Measurements from ENCODE around the gene PIP5KL1.

The PIP5KL1 gene

GRCh38 chr9:127936347-127936852 lies 5.8 kb upstream of the PIP5KL1 start:
- no peak overlapping the region for H2AFZ ChIP-seq (ENCODE audit: low read depth)
- no peaks in the 10 kb centered on the region for H3K36me3 ChIP-seq (ENCODE audit: insufficient read depth)
- no peaks in the 10 kb centered on the region for H4K20me1 ChIP-seq (ENCODE audit: insufficient read depth)
- no peak for TF ChIP-seq CTCF (conservative IDR thresholded peaks at IDR 0.05; ENCODE audit: low read depth, low read length)
- H3K27me3 ChIP-seq (ENCODE audit: insufficient read depth, low read depth) = no peaks in the 10 kb centered on the region
- no peak overlapping the region for H3K9ac ChIP-seq
- peaks cover 24% of the 10 kb centered on the region for H3K79me2 ChIP-seq (ENCODE audit: insufficient read depth, low read depth)
- H3K4me1 ChIP-seq (ENCODE audit: low read depth, poor library complexity, severe bottlenecking) = peaks cover 29% of the 10 kb centered on the region
- peak overlapping the region; percentile 37 for H3K4me3 ChIP-seq (IDR thresholded peaks at IDR 0.05; ENCODE audit: insufficient read depth, low read depth, low read length)
- H3K27ac ChIP-seq = no peak overlapping the region
- H3K4me2 ChIP-seq = peak overlapping the region; percentile 92

DNA sequence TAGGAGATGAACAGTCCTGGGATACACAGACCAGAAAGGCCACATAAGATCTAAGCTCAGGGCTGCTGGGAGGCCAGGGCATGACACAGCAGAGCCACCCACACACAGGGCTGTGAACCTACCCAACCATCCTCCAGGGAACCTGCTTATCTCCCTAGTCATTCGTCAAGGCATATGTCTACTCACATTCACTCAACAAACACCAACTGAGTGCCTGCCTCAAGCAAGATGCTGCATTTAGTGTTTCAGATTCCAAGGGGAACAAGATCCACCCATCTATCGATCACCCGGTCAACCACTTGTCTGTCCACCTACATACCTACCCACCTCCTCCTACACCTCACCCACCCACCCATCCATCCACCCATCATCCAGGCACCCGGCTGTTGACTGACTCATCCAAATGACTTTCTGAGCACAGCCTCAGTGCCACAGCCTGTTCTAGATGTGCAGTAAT lies 5.2 kb upstream of the PIP5KL1 start:
- Histone ChIP-seq H3K4me3 (IDR thresholded peaks at IDR 0.05; ENCODE audit: insufficient read depth, low read depth, low read length) (no peak overlapping the region), H3K27me3 (ENCODE audit: insufficient read depth, low read depth) (no peaks in the 10 kb centered on the region), H3K9ac (no peak overlapping the region), H2AFZ (ENCODE audit: low read depth) (no peak overlapping the region), H4K20me1 (ENCODE audit: insufficient read depth) (no peaks in the 10 kb centered on the region), H3K79me2 (ENCODE audit: insufficient read depth, low read depth) (peaks cover 24% of the 10 kb centered on the region), H3K27ac (no peak overlapping the region), H3K4me1 (ENCODE audit: low read depth, poor library complexity, severe bottlenecking) (peaks cover 35% of the 10 kb centered on the region), H3K36me3 (ENCODE audit: insufficient read depth) (no peaks in the 10 kb centered on the region), H3K4me2 (peak overlapping the region; percentile 92)
- no peak for TF ChIP-seq CTCF (conservative IDR thresholded peaks at IDR 0.05; ENCODE audit: low read depth, low read length)

DNA sequence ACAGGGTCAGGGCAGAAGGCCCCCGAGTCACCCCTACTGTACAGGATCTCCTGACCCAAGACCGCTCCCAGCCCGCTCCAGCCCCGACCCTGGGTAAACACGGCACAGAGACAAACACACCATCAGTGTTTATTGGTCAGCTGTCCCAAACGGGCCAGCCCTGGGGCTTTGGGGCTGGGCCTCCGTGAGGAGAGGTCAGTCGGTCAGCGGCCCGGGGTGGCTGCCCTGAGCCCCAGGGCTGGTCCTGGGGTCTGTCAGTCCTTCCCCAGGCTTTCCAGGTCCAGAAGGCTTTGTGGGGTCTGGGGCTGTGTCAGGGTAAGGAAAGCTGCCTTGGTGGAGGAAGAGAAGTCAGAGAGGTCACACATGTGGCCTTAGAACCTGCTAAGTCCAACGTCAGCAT lies 4.4 kb upstream of the PIP5KL1 start:
- Histone ChIP-seq H3K9ac (no peak overlapping the region), H3K27ac (no peak overlapping the region), H3K4me1 (ENCODE audit: low read depth, poor library complexity, severe bottlenecking) (peaks cover 40% of the 10 kb centered on the region), H3K36me3 (ENCODE audit: insufficient read depth) (no peaks in the 10 kb centered on the region), H2AFZ (ENCODE audit: low read depth) (no peak overlapping the region), H3K27me3 (ENCODE audit: insufficient read depth, low read depth) (no peaks in the 10 kb centered on the region), H3K4me2 (no peak overlapping the region; the same call in 1 of the 2 replicates), H4K20me1 (ENCODE audit: insufficient read depth) (no peaks in the 10 kb centered on the region), H3K4me3 (IDR thresholded peaks at IDR 0.05; ENCODE audit: insufficient read depth, low read depth, low read length) (no peak overlapping the region), H3K79me2 (ENCODE audit: insufficient read depth, low read depth) (peaks cover 24% of the 10 kb centered on the region)
- TF ChIP-seq CTCF (conservative IDR thresholded peaks at IDR 0.05; ENCODE audit: low read depth, low read length) = no peak

GRCh38 chr9:127934248-127934647 lies 3.7 kb upstream of the PIP5KL1 start:
- H3K27ac ChIP-seq = no peak overlapping the region
- no peaks in the 10 kb centered on the region for H3K36me3 ChIP-seq (ENCODE audit: insufficient read depth)
- H3K79me2 ChIP-seq (ENCODE audit: insufficient read depth, low read depth) = peaks cover 24% of the 10 kb centered on the region
- TF ChIP-seq CTCF (conservative IDR thresholded peaks at IDR 0.05; ENCODE audit: low read depth, low read length) = no peak
- no peaks in the 10 kb centered on the region for H4K20me1 ChIP-seq (ENCODE audit: insufficient read depth)
- no peak overlapping the region for H3K4me2 ChIP-seq
- H3K27me3 ChIP-seq (ENCODE audit: insufficient read depth, low read depth) = no peaks in the 10 kb centered on the region
- H2AFZ ChIP-seq (ENCODE audit: low read depth) = no peak overlapping the region
- H3K9ac ChIP-seq = no peak overlapping the region
- peaks cover 47% of the 10 kb centered on the region for H3K4me1 ChIP-seq (ENCODE audit: low read depth, poor library complexity, severe bottlenecking)
- no peak overlapping the region for H3K4me3 ChIP-seq (IDR thresholded peaks at IDR 0.05; ENCODE audit: insufficient read depth, low read depth, low read length)
